KMS-11 (cell line): Measurements from ENCODE around the gene MC4R.

Experiments used
- H2AFZ ChIP-seq: fragments of 200-600 bp; sonication (generic); 2 replicates; pipeline ENCODE4 v1.6.1; 2016; ENCODE audit warnings: antibody characterized with exemption, mixed run types, low read depth
- H3K27ac ChIP-seq: fragments of 200-600 bp; sonication (generic); 2 replicates; pipeline ENCODE4 v1.6.1; 2016; ENCODE audit warnings: mild to moderate bottlenecking, mixed run types
- H3K27me3 ChIP-seq: fragments of 200-600 bp; sonication (generic); 2 replicates; pipeline ENCODE4 v1.6.1; 2017; ENCODE audit warnings: mild to moderate bottlenecking, low read depth, mixed run types, moderate library complexity; ENCODE audit not compliant: insufficient read depth
- H3K36me3 ChIP-seq: fragments of 200-600 bp; sonication (generic); 2 replicates; pipeline ENCODE4 v1.6.1; 2017; ENCODE audit warnings: mild to moderate bottlenecking, mixed run types; ENCODE audit not compliant: insufficient read depth
- H3K4me1 ChIP-seq: fragments of 200-600 bp; sonication (generic); 2 replicates; pipeline ENCODE4 v1.6.1; 2016; ENCODE audit warnings: mild to moderate bottlenecking, low read depth, mixed run types; ENCODE audit not compliant: poor library complexity, severe bottlenecking
- H3K4me2 ChIP-seq: fragments of 200-600 bp; sonication (generic); 2 replicates; pipeline ENCODE4 v1.7.0; 2016; ENCODE audit warnings: mild to moderate bottlenecking, mixed run types
- H3K4me3 ChIP-seq: fragments of 200-600 bp; sonication (generic); IDR thresholded peaks from 2 replicates; pipeline ENCODE4 v1.6.1; 2017; ENCODE audit warnings: low read depth, low read length, mixed read lengths; ENCODE audit not compliant: insufficient read depth
- H3K79me2 ChIP-seq: fragments of 200-600 bp; sonication (generic); 2 replicates; pipeline ENCODE4 v1.6.1; 2016; ENCODE audit warnings: low read depth, mixed run types; ENCODE audit not compliant: insufficient read depth
- H3K9ac ChIP-seq: fragments of 200-600 bp; sonication (generic); 2 replicates; pipeline ENCODE4 v1.6.1; 2016; ENCODE audit warnings: mild to moderate bottlenecking, mixed run types
- H4K20me1 ChIP-seq: fragments of 200-600 bp; sonication (generic); 2 replicates; pipeline ENCODE4 v1.6.1; 2016; ENCODE audit warnings: mild to moderate bottlenecking, mixed run types; ENCODE audit not compliant: insufficient read depth
- CTCF ChIP-seq: fragments of 200-600 bp; sonication (generic); conservative IDR thresholded peaks from 2 replicates; pipeline ENCODE4 v1.6.1; 2017; ENCODE audit warnings: low read depth, mild to moderate bottlenecking, antibody characterized with exemption, low read length, moderate library complexity, mixed read lengths

The MC4R gene

DNA sequence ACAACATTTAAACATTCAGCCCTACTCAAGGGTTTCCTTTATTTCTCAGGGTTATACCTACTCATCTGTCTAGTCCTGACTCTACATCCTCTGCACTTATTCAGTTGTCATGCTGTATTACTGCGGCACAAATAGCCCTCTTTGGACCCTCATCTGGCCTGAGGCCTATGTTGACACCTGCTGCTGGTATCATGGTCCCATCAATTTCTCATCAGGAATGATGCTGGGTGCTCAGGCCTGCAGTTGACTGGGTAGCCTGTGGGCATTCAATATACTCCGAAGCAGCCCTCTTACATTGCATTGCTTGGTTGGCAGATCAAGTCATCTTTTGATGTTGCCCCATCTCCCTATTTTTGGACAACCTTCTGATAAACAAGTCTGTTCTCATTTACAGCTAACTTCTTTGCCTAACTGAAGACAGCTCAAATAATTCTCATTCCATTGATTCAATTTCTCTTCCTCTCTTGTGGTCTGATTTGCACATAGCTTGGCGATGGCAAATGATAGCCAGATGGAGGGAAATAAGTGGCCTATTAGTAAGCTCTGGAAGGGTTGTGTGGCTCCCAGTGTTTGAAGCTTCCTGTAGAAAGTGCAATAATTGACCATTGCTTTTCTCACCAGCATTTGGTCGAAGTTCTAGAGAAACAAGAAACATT, 19.1 kb upstream of the MC4R start:
- TF ChIP-seq CTCF: no peak
- Histone ChIP-seq H3K4me1 (no peaks in the 10 kb centered on the region), H3K4me2 (no peak overlapping the region), H3K9ac (no peak overlapping the region), H3K36me3 (no peaks in the 10 kb centered on the region), H3K4me3 (no peak overlapping the region), H3K27ac (no peak overlapping the region), H3K79me2 (no peaks in the 10 kb centered on the region), H4K20me1 (no peaks in the 10 kb centered on the region), H2AFZ (no peak overlapping the region), H3K27me3 (no peaks in the 10 kb centered on the region)

GRCh38 chr18:60389314-60389713, 16.7 kb upstream of the MC4R start:
- Histone ChIP-seq H3K9ac (no peak overlapping the region), H3K4me2 (no peak overlapping the region), H3K79me2 (no peaks in the 10 kb centered on the region), H3K27me3 (no peaks in the 10 kb centered on the region), H3K36me3 (no peaks in the 10 kb centered on the region), H3K4me3 (no peak overlapping the region), H3K27ac (no peak overlapping the region), H4K20me1 (no peaks in the 10 kb centered on the region), H3K4me1 (no peaks in the 10 kb centered on the region), H2AFZ (no peak overlapping the region)
- no peak for TF ChIP-seq CTCF

DNA sequence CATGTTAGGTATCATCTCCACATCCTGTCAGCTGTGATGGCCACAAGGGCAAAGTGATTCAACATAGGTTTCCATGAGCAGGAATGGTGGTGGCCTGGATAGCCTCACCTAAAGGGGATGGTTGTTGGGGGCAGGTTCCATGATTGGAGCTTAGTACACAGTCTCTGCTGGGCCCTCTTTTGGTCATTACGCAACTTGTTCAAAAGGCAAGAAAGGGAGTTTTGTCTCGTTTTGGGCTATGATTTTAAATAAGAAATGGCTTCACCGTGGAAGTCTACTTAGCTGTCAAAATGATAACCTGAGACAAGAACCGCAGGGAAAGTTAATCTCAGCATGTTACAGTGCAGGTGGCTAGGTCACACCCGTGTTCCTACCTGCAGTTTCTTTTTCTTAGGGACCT, 13.1 kb upstream of the MC4R start:
- Histone ChIP-seq H4K20me1 (no peaks in the 10 kb centered on the region), H2AFZ (no peak overlapping the region), H3K4me2 (no peak overlapping the region), H3K27ac (no peak overlapping the region), H3K79me2 (no peaks in the 10 kb centered on the region), H3K36me3 (no peaks in the 10 kb centered on the region), H3K4me3 (no peak overlapping the region), H3K9ac (no peak overlapping the region), H3K4me1 (no peaks in the 10 kb centered on the region), H3K27me3 (no peaks in the 10 kb centered on the region)
- TF ChIP-seq CTCF: no peak

- H3K4me1 ChIP-seq: no peaks in the 10 kb centered on the region
- H3K4me2 ChIP-seq: no peak overlapping the region
- H3K27me3 ChIP-seq: no peaks in the 10 kb centered on the region
- no peak overlapping the region for H2AFZ ChIP-seq
- no peaks in the 10 kb centered on the region for H4K20me1 ChIP-seq
- no peak overlapping the region for H3K27ac ChIP-seq
- H3K36me3 ChIP-seq: no peaks in the 10 kb centered on the region
- no peaks in the 10 kb centered on the region for H3K79me2 ChIP-seq
- no peak overlapping the region for H3K4me3 ChIP-seq
- no peak for TF ChIP-seq CTCF
- H3K9ac ChIP-seq: no peak overlapping the region
These were observed 11.3 kb upstream of the MC4R start for GRCh38 chr18:60383893-60384292.
